ENCODE measurements around the gene CENPX. TPM values are rescaled to one million over a fixed set of nuclear protein-coding genes. Genes with fewer than 3 reads are reported as not detected.

CENPX gene
- total and polyA plus RNA-seq, 2 of the 13 experiments (the other 11 are each of a cell fraction or from before 2014, with no cell fraction given) = 92.7 to 170 TPM

DNA sequence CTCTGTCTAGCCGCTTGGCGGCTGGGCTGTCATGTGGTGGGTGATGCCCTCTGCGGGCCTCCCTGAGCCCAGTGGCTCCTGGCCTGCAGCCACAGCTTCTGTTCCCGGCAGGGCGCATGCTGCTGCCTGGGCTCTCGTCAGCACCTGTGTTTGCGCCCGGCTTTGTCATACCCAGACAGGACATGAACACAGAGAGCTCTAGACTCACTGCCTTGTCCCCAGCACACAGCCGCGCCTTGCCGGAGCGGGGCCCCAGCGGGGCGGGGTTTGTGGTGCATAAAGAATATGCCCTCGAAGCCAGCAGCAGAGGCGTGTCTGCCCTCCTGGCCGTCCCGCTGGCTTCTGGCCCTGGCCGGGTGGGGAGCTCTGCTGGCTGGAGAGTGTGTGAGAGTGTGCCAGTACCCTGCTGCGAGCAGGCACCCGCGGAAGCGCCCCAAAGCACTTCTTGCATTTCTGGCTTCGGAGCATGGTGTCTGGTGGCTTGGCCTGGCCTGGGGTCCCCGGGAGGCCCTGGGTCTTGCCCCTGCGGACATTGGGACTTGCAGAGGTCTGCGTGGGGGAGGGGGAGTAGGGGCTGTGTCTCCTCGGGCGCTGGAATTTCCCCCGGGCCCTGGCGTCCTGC lies 30.9 kb downstream of the CENPX start (continued):
- TF ChIP-seq RFX3 (CRISPR knock-in tag; IDR thresholded peaks at IDR 0.05) (no peak), FOXP1 (IDR thresholded peaks at IDR 0.05) (no peak), FOXP1 (CRISPR knock-in tag; IDR thresholded peaks at IDR 0.05) (peak; percentile 56; the same call in 1 of the 2 replicates), NFKB2 (CRISPR knock-in tag; IDR thresholded peaks at IDR 0.05; ENCODE audit: borderline replicate concordance) (peak; percentile 96), SRSF4 (IDR thresholded peaks at IDR 0.05; ENCODE audit: low read depth, low read length, poor library complexity, severe bottlenecking) (peak; percentile 85), KLF15 (CRISPR knock-in tag; IDR thresholded peaks at IDR 0.05; ENCODE audit: borderline replicate concordance) (no peak), TAF15 (IDR thresholded peaks at IDR 0.05; ENCODE audit: low read depth, low read length, poor library complexity, severe bottlenecking) (peak; percentile 84), PPARG (CRISPR knock-in tag; conservative IDR thresholded peaks at IDR 0.05) (peak; percentile 70; the same call in 1 of the 2 replicates), ERF (CRISPR knock-in tag; IDR thresholded peaks at IDR 0.05) (peak; percentile 94), ZNF232 (CRISPR knock-in tag; IDR thresholded peaks at IDR 0.05; ENCODE audit: borderline replicate concordance) (peak; percentile 57; the same call in 1 of the 2 replicates), ZBTB42 (CRISPR knock-in tag; IDR thresholded peaks at IDR 0.05) (no peak), ZNF235 (CRISPR knock-in tag; IDR thresholded peaks at IDR 0.05; ENCODE audit: borderline replicate concordance) (peak; percentile 76), ZFP36L2 (CRISPR knock-in tag; IDR thresholded peaks at IDR 0.05) (peak; percentile 41), ZNF138 (CRISPR knock-in tag; IDR thresholded peaks at IDR 0.05; ENCODE audit: low read depth) (no peak; the same call in 1 of the 2 replicates), ZNF451 (CRISPR knock-in tag; IDR thresholded peaks at IDR 0.05) (no peak; the same call in 1 of the 2 replicates), SIX4 (CRISPR knock-in tag; IDR thresholded peaks at IDR 0.05) (peak; percentile 78; the same call in 1 of the 2 replicates), ZNF383 (CRISPR knock-in tag; IDR thresholded peaks at IDR 0.05; ENCODE audit: borderline replicate concordance) (no peak), NBN (conservative IDR thresholded peaks at IDR 0.05) (no peak), SP1 (IDR thresholded peaks at IDR 0.05) (no peak), SP1 (CRISPR knock-in tag; IDR thresholded peaks at IDR 0.05) (peak; percentile 79), SIX1 (CRISPR knock-in tag; IDR thresholded peaks at IDR 0.05; ENCODE audit: borderline replicate concordance) (no peak), ZNF556 (CRISPR knock-in tag; IDR thresholded peaks at IDR 0.05; ENCODE audit: borderline replicate concordance) (peak; percentile 78; the same call in 1 of the 2 replicates), ZMYM2 (CRISPR knock-in tag; IDR thresholded peaks at IDR 0.05) (0 out of 2 replicates have a peak, but pooled peaks have one; percentile 61)
- TF ChIP-seq, protein P1, sequence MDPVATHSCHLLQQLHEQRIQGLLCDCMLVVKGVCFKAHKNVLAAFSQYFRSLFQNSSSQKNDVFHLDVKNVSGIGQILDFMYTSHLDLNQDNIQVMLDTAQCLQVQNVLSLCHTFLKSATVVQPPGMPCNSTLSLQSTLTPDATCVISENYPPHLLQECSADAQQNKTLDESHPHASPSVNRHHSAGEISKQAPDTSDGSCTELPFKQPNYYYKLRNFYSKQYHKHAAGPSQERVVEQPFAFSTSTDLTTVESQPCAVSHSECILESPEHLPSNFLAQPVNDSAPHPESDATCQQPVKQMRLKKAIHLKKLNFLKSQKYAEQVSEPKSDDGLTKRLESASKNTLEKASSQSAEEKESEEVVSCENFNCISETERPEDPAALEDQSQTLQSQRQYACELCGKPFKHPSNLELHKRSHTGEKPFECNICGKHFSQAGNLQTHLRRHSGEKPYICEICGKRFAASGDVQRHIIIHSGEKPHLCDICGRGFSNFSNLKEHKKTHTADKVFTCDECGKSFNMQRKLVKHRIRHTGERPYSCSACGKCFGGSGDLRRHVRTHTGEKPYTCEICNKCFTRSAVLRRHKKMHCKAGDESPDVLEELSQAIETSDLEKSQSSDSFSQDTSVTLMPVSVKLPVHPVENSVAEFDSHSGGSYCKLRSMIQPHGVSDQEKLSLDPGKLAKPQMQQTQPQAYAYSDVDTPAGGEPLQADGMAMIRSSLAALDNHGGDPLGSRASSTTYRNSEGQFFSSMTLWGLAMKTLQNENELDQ (CRISPR knock-in tag; IDR thresholded peaks at IDR 0.05; ENCODE audit: borderline replicate concordance) = 0 out of 2 replicates have a peak, but pooled peaks have one; percentile 9
- TF ChIP-seq, protein P2, sequence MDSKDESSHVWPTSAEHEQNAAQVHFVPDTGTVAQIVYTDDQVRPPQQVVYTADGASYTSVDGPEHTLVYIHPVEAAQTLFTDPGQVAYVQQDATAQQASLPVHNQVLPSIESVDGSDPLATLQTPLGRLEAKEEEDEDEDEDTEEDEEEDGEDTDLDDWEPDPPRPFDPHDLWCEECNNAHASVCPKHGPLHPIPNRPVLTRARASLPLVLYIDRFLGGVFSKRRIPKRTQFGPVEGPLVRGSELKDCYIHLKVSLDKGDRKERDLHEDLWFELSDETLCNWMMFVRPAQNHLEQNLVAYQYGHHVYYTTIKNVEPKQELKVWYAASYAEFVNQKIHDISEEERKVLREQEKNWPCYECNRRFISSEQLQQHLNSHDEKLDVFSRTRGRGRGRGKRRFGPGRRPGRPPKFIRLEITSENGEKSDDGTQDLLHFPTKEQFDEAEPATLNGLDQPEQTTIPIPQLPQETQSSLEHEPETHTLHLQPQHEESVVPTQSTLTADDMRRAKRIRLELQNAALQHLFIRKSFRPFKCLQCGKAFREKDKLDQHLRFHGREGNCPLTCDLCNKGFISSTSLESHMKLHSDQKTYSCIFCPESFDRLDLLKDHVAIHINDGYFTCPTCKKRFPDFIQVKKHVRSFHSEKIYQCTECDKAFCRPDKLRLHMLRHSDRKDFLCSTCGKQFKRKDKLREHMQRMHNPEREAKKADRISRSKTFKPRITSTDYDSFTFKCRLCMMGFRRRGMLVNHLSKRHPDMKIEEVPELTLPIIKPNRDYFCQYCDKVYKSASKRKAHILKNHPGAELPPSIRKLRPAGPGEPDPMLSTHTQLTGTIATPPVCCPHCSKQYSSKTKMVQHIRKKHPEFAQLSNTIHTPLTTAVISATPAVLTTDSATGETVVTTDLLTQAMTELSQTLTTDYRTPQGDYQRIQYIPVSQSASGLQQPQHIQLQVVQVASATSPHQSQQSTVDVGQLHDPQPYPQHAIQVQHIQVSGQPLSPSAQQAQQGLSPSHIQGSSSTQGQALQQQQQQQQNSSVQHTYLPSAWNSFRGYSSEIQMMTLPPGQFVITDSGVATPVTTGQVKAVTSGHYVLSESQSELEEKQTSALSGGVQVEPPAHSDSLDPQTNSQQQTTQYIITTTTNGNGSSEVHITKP (CRISPR knock-in tag; IDR thresholded peaks at IDR 0.05; ENCODE audit: low read depth) = peak; percentile 93
- TF ChIP-seq, protein P3, sequence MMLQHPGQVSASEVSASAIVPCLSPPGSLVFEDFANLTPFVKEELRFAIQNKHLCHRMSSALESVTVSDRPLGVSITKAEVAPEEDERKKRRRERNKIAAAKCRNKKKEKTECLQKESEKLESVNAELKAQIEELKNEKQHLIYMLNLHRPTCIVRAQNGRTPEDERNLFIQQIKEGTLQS (CRISPR knock-in tag; IDR thresholded peaks at IDR 0.05) = peak; percentile 50; the same call in 1 of the 2 replicates

Data from HepG2 (cell line).